Islet of Langerhans (tissue), 1 donor: ENCODE data around the gene CLRN1.
"Not testable (repeated sequence)": the region's sequence is repeated elsewhere in the genome, so short reads cannot be mapped to it uniquely, and the experiment has no call there.

ENCODE experiments used
- FAIRE-seq: peaks from one replicate; lab custom pipeline; 2011; peaks lifted over from hg19 to GRCh38; lab: Jason Lieb, UNC

The CLRN1 gene, protein sequence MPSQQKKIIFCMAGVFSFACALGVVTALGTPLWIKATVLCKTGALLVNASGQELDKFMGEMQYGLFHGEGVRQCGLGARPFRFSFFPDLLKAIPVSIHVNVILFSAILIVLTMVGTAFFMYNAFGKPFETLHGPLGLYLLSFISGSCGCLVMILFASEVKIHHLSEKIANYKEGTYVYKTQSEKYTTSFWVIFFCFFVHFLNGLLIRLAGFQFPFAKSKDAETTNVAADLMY

GRCh38 chr3:150972366-150973071 lies at the start of gene CLRN1:
Gene CLRN1 (minus strand): TSS chr3:150972727. CDS start chr3:150972708, 19 bp downstream.
- FAIRE-seq, result no peak

- FAIRE-seq, result no peak
These were observed 43.9 kb upstream of the CLRN1 start for GRCh38 chr3:151016478-151016795.

- FAIRE-seq, result no peak
These were observed 43.4 kb upstream of the CLRN1 start for GRCh38 chr3:151015767-151016477.

DNA sequence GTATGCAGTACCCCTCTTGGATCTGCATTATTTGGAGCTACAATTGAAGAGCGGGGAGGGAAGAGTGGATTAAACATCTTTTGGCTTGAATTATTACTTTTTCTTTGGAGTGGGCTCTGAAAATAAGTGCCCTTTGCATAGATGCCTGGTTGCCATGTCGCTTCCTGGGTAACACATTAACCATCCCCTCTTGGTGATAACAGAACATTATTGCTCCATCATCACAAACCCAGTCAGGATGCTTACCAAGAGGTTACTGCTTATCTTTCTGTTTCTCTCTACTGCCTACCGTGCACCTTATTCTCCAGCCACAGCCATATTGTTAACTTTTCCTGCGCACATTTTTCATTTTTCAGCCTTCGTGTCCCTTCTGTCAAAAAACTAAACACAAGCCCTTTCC lies 42.7 kb upstream of the CLRN1 start:
- no peak for FAIRE-seq

DNA sequence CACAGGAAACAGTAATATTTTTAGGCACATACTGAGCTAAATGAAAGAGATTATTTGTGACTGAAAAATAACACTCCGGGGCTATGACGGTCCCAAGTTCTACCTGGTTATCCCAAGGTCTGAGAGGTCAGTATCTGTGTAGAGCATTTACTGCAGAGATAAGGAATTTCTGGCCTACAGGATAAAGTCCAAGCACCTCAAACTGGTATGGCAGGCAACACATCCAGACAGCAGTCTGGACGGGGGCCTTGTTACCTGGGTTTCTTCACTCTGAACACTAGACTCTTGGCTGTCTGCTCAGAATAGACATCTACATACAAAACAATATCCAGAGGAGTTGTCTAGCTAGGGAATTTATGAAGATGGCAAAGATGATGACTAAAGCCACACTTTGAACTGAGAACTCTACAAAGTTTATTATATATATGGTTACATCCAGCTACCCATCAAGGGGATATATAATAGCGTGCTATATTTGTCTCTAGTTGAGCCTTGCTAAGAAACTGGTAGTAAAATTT lies 42.0 kb upstream of the CLRN1 start:
- no peak for FAIRE-seq

DNA sequence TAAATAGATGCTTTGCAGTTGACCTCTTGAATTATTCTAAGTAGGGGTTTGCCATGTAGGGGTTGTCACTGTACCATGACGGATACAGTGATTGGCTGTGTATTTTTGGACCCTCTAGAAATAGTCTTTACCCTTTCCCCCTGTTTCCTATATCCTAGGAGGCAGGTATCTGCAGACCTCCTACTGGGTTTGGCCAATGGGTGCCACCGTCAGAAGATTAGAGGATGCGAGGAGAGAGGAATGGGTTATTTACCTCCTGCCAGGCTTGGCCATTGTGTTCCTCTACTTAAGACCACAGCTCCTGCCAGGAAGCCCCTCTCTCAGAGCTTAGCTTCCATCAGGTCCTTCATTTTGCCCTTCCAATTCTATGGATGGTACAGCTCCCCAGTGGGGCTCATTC lies 40.2 kb upstream of the CLRN1 start:
- no peak for FAIRE-seq

DNA sequence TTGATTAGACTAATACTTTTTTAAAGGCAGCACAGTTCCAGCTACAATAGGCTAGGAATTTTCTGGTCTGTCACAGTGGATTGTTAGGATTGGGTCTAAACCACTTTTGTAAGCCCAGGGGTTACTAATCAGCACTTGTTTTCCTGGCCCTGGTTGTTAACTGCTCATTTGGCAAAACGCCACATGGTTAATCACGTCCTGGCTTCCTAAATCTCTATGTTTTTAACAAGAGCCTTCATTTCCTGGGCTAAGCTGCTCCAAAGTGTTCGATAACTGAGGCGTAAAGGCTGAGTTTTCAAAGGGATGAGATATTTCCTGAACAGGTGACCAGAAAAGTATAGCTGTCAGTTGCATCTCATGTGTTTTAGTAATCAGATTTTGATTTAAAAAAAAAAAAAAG lies 38.9 kb upstream of the CLRN1 start:
- no peak for FAIRE-seq

GRCh38 chr3:151009981-151010380 lies 37.5 kb upstream of the CLRN1 start:
- FAIRE-seq, result no peak

- FAIRE-seq, result no peak
These were observed 36.9 kb upstream of the CLRN1 start for GRCh38 chr3:151009430-151009829.

GRCh38 chr3:151008699-151009098 lies 36.2 kb upstream of the CLRN1 start:
- no peak for FAIRE-seq

- no peak for FAIRE-seq
These were observed 31.2 kb upstream of the CLRN1 start for GRCh38 chr3:151003768-151004134.

GRCh38 chr3:151003029-151003767 lies 30.7 kb upstream of the CLRN1 start:
- no peak for FAIRE-seq

DNA sequence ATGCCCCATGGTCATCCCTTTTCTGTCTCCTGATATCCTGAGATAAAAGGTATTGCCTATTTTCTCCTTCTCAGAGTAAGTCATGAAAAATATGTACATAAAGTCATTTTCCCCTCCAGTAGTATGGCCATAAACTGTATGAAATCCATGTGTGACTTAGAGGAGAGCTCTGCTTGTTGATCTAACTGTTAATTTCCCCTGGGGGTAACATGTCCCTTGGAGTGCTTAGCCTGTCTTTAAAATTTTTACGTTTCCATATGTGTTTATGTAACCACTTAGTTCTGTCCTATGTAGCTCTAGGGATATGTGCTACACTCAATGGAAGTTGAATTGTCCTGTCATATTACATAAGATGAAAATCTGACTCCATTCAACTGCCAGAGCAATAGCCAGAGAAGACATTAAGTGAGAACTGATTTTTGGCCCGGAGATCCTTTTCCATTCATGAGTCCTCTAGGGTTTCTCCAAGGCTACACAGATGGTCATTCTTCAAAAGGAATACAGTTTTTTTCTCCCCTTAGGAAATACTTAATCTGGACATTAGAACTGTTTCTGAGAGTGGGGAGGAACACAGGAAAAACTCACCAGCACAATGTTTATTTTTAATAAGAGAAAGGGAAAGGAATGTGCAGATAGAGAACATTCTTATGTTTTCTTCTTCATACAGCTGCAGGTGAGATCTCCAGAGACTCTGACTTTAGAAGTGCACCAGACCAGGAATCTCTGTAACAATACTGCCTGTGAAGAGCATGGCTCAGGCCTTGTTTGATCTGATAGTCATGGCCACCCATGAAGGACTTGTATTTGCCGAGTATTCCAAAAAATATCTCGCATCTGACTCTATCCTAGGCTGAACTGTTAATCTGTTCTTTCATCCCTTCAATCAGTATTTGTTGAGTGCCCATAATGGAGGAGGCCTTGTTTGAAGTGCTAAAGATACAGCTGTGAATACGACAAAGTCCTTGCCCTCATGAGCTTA lies 29.8 kb upstream of the CLRN1 start:
- no peak for FAIRE-seq

GRCh38 chr3:150998996-150999395 lies 26.5 kb upstream of the CLRN1 start:
- no peak for FAIRE-seq

DNA sequence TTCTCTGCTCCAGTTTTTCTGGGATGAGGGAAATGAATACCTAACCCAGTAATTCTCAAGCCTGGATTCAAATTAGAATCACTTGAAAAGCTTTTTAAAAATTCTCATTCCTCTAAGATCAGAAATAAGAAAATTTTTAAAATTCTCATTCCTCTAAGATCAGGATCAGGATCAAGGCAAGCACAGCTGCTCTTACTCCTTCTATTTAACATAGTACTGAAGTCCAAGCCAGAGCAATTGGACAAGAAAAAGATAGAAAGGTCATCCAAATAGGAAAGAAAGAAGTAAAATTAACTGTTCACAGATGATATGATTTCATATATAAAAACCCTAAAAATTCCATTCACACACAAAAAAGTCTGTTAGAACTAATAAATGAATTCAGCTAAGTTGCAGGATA lies 24.2 kb upstream of the CLRN1 start:
- FAIRE-seq, result no peak

GRCh38 chr3:150995510-150995909 lies 23.0 kb upstream of the CLRN1 start:
- no peak for FAIRE-seq

- no peak for FAIRE-seq
These were observed 16.7 kb upstream of the CLRN1 start for GRCh38 chr3:150989208-150989607.

GRCh38 chr3:150988395-150988794 lies 15.9 kb upstream of the CLRN1 start:
- not testable (repeated sequence) for FAIRE-seq

DNA sequence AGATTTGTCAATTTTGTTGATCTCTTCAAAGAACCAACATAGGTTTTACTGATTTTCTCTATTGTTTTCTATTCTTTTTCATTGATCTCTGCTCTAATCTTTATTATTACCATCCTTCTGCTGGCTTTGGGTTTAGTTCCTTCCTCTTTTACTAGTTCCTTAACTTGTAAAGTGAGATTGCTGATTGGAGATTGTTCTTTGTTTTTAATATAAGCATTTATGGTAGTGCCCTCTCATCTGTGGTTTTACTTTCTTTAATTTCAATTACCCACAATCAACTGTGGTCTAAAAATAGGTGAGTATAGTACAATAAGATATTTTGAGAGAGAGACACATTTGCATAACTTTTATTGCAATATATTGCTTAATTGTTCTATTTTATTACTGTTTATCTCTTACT lies 13.2 kb upstream of the CLRN1 start:
- FAIRE-seq, result no peak

GRCh38 chr3:150984066-150984465 lies 11.5 kb upstream of the CLRN1 start:
- no peak for FAIRE-seq

- no peak for FAIRE-seq
These were observed 6.1 kb upstream of the CLRN1 start for GRCh38 chr3:150978566-150979148.
